Aorta (tissue), 5 donors: ENCODE measurements around the gene DAAM2. TPM values are rescaled to one million over a fixed set of nuclear protein-coding genes. Genes with fewer than 3 reads are reported as not detected.
A peak's percentile ranks its signal among the peaks of the same experiment; 100 is the strongest.

Source experiments
- ATAC-seq: fragments of 200-7000 bp; cut with Tn5 transposase; one replicate; pipeline ENCODE4 v1.9.1; 2022; ENCODE audit warnings: moderate library complexity; ENCODE audit not compliant: low FRiP score
- DNase-seq, 2 donors: peaks; one replicate each; pipeline ENCODE4 v3.0.0-alpha.2; 2020
- H3K27ac ChIP-seq, 2 donors: one replicate each; pipeline ENCODE4 v1.5.1; 2013; ENCODE audit warnings: low read length in 2 of 2, mild to moderate bottlenecking in 2 of 2, moderate library complexity in 2 of 2, control low read depth in 1 of 2, inconsistent platforms in 1 of 2, low read depth in 1 of 2
- H3K27me3 ChIP-seq, 2 donors: one replicate each; pipeline ENCODE4 v1.6.1; 2013; ENCODE audit warnings: control low read depth in 1 of 2, low read length in 1 of 2, mild to moderate bottlenecking in 1 of 2, moderate library complexity in 1 of 2; ENCODE audit not compliant: insufficient read depth in 2 of 2, control insufficient read depth in 1 of 2
- H3K36me3 ChIP-seq, 2 donors: one replicate each; pipeline ENCODE4 v1.6.1; 2013; ENCODE audit warnings: control low read depth in 1 of 2, low read length in 1 of 2, mild to moderate bottlenecking in 1 of 2; ENCODE audit not compliant: insufficient read depth in 2 of 2, control insufficient read depth in 1 of 2
- H3K4me1 ChIP-seq, 2 donors: one replicate each; pipeline ENCODE4 v1.6.1; 2013; ENCODE audit warnings: low read length in 2 of 2, control low read depth in 1 of 2, mild to moderate bottlenecking in 1 of 2, moderate library complexity in 1 of 2; ENCODE audit not compliant: insufficient read depth in 2 of 2, control insufficient read depth in 1 of 2
- H3K4me3 ChIP-seq, 2 donors: one replicate each; pipeline ENCODE4 v1.5.1; 2013; ENCODE audit warnings: low read length in 2 of 2, control low read depth in 1 of 2, mild to moderate bottlenecking in 1 of 2
- H3K9me3 ChIP-seq: one replicate; pipeline ENCODE4 v1.6.1; 2013; ENCODE audit warnings: mild to moderate bottlenecking, low read length; ENCODE audit not compliant: control insufficient read depth
- WGBS, 2 donors: extraction: QIAGEN DNeasy Blood & Tissue Kit; methylation state at CpG; one replicate each; pipeline ENCODE4 v1.1.7; 2013; 5-methylcytosine and 5-hydroxymethylcytosine counted together
- intact Hi-C, 2 donors: fragments of 100-400 bp; cut with DNase I; formaldehyde crosslinking; loops; one replicate each; pipeline versions ENCODE4 v1.14.2 to v1.15.0; 2022
- polyA plus RNA-seq, 2 donors: library from polyadenylated mRNA; stranded (reverse); fragments of 200-250 nt; gene quantifications; one replicate each; pipeline ENCODE4 v1.2.3, GENCODE V29; 2013
- total RNA-seq, 2 donors: library from RNA; stranded (reverse); fragmentation: NEBNext Ultra II Directional; extraction: Animal tissue kit (Norgen Biotek cat#: 25700); gene quantifications; one replicate each; pipeline ENCODE4 v1.2.1, GENCODE V29; 2021
- donor health status: healthy with polysubstance abuse.
- donor health status: Bipolar disorder and iron deficiency.
- donor health status: DM: no; HTN: no; CAD: no.
- donor health status: DM: no; HTN: no; CAD: no.
- donor health status: DM: yes; HTN: yes; CAD: no.

The DAAM2 gene
- total and polyA plus RNA-seq, 4 donors, result 27.3 to 62.1 (median 45.9) TPM

DNA sequence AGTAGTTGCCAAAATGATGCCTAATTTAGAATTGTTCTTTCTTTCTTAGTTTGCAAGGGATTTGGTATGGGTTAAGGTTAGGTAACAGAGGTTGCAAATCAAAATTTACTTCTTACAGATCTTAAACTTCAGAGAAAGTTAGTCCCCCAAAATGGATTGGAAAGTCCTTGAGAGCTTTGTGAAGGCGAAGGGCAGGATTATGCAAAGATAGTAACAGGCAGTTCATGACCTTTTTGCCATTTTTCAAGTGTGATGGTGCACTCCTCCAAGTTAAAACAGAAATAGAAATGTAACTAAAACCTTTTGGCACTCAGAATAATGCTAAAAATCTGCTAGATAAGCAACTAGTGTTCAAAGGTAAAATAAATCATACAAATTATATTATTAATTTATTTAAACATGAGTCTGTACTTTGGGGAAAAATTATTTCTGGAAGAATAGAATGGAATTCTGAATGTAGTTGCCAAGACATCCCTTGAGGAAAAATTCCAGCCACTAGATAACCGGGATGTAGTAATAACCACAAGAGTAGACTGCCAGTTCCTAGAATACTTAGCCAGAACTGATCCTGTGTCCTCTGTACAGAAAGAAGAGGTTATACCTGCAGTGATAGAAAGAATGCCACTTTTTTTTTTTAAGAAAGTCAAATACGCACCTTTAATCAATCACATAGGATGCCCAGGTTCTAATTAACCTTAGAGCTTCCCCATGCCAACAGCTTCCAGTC, 31.8 kb upstream of the DAAM2 start:
- Histone ChIP-seq H3K27ac (no peak overlapping the region), H3K9me3 (no peaks in the 10 kb centered on the region), H3K36me3 (no peaks in the 10 kb centered on the region), H3K4me1 (peaks cover 0 to 4% of the 10 kb centered on the region in 2 donors), H3K4me3 (no peak overlapping the region), H3K27me3 (no peaks in the 10 kb centered on the region)
- intact Hi-C loops, result no loop called here
- ATAC-seq, result peak; percentile 74
- 13 to 15% methylated on average over 3 of the region's 3 CpGs for WGBS, 2 donors
- no peak for DNase-seq

GRCh38 chr6:39765508-39766065, 26.6 kb upstream of the DAAM2 start:
- ATAC-seq, result no peak
- Histone ChIP-seq H3K27me3 (no peaks in the 10 kb centered on the region), H3K4me1 (no peaks in the 10 kb centered on the region), H3K9me3 (no peaks in the 10 kb centered on the region), H3K4me3 (no peak overlapping the region), H3K36me3 (no peaks in the 10 kb centered on the region), H3K27ac (no peak overlapping the region)
- no peak for DNase-seq
- intact Hi-C loops, result no loop called here
- WGBS, 2 donors, result 88 to 90% methylated on average over 3 of the region's 3 CpGs

DNA sequence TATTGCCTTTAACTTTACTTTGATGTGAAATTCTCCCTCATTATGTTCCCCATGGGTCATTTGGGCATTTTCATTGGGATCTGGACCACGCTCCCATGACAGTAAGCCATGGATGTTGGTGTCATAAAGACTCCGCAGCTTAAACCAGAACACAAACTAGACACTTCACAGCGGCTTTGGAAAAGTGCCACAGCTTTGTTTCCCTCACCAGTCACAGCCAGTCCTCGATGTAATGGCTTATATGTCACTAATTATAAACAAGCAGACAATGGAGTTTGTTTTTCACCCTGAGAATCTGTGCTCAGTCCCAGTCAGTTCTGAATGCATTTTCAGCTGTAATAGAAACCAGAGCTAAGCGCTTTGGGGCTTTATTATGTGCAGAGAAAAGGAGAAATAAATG, 23.2 kb upstream of the DAAM2 start:
- Histone ChIP-seq H3K27ac (no peak overlapping the region), H3K36me3 (no peaks in the 10 kb centered on the region), H3K4me3 (no peak overlapping the region), H3K4me1 (peaks cover 2 to 6% of the 10 kb centered on the region in 2 donors), H3K9me3 (no peaks in the 10 kb centered on the region), H3K27me3 (no peaks in the 10 kb centered on the region)
- DNase-seq (no peak), ATAC-seq (no peak)
- 76 to 87% methylated on average over 5 of the region's 5 CpGs for WGBS, 2 donors
- intact Hi-C loops, result no loop called here

DNA sequence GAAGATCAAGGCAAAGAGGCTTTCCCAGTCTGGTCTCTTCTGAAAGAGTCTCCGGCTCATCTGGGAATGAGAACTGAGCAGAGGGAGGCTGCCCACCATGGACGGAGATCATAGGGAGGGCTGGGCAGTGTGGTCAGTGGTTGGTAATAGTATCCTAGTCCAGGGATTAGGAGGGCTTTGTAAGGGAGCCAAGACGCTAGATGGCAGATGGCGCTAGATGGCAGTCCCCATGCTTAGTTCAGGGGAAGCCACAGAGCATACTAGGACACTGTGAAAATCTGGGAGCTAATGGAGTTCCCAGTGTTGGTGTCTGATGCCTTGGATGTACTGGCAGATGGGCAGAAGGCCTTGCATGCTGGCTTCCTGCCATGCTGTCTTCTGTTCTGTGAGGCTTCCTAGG, 21.7 kb upstream of the DAAM2 start:
- Histone ChIP-seq H3K9me3 (no peaks in the 10 kb centered on the region), H3K4me3 (no peak overlapping the region), H3K27ac (no peak overlapping the region), H3K4me1 (peaks cover 2 to 6% of the 10 kb centered on the region in 2 donors), H3K27me3 (no peaks in the 10 kb centered on the region), H3K36me3 (no peaks in the 10 kb centered on the region)
- 92 to 95% methylated on average over 4 of the region's 4 CpGs for WGBS, 2 donors
- no peak for DNase-seq
- no peak for ATAC-seq
- intact Hi-C loops, result no loop called here

DNA sequence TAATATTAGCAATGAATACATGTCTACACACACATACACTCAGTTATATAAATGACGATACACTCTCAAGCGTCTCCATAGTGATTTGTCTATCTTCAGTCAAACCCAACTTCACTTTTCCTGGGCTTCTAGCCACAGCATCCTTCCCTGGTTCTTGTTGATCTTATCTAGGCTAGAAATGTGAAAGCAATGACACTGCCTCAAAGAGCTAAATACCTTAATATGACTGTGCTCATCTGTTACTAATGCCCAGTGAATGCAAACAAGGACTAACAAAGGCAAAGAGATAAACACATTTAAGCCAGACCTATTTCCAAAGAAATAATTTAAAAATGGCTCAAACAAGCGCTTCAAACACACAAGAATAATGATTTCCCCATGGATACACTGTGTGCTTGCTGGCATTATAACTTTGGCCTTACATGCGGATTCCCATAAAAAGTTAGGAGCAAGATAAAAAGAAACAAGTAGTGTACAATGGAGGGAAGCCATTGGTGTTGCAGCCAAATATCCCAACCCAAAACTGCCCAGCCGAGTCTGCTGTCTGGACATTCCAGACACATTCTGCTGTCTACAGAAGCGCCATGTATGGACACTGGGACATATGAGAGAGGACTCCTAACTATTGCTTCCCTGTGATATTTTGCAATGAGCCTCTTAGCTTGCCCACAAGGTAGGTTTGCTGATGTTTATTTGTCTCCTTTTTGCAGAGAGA, 19.5 kb upstream of the DAAM2 start:
- peak overlapping the region in 1 of 2 donors; percentile 68 for H3K27ac ChIP-seq
- 5 to 7% methylated on average over 6 of the region's 6 CpGs for WGBS, 2 donors
- H3K36me3 ChIP-seq, result no peaks in the 10 kb centered on the region
- peaks cover 3 to 6% of the 10 kb centered on the region in 2 donors for H3K4me1 ChIP-seq
- intact Hi-C loops, result no loop called here
- ATAC-seq, result peak; percentile 73
- no peaks in the 10 kb centered on the region for H3K27me3 ChIP-seq
- no peaks in the 10 kb centered on the region for H3K9me3 ChIP-seq
- no peak for DNase-seq
- no peak overlapping the region for H3K4me3 ChIP-seq

GRCh38 chr6:39773782-39774181, 18.4 kb upstream of the DAAM2 start:
- ATAC-seq, result no peak
- intact Hi-C loops, result no loop called here
- Histone ChIP-seq H3K27ac (peak overlapping the region in 1 of 2 donors; percentile 2), H3K4me1 (peaks cover 4 to 6% of the 10 kb centered on the region in 2 donors), H3K9me3 (no peaks in the 10 kb centered on the region), H3K27me3 (no peaks in the 10 kb centered on the region), H3K36me3 (no peaks in the 10 kb centered on the region), H3K4me3 (no peak overlapping the region)
- WGBS, 2 donors, result 18% methylated on average over 2 of the region's 2 CpGs
- no peak for DNase-seq

- no peaks in the 10 kb centered on the region for H3K9me3 ChIP-seq
- no peaks in the 10 kb centered on the region for H3K27me3 ChIP-seq
- no peak overlapping the region for H3K27ac ChIP-seq
- no peaks in the 10 kb centered on the region for H3K36me3 ChIP-seq
- DNase-seq, result no peak
- intact Hi-C loops, result no loop called here
- no peak overlapping the region for H3K4me3 ChIP-seq
- ATAC-seq, result no peak
- WGBS, 2 donors, result 91% methylated on average over 2 of the region's 2 CpGs
- H3K4me1 ChIP-seq, result peaks cover 4 to 6% of the 10 kb centered on the region in 2 donors
These were observed 15.6 kb upstream of the DAAM2 start for GRCh38 chr6:39776581-39776980.

DNA sequence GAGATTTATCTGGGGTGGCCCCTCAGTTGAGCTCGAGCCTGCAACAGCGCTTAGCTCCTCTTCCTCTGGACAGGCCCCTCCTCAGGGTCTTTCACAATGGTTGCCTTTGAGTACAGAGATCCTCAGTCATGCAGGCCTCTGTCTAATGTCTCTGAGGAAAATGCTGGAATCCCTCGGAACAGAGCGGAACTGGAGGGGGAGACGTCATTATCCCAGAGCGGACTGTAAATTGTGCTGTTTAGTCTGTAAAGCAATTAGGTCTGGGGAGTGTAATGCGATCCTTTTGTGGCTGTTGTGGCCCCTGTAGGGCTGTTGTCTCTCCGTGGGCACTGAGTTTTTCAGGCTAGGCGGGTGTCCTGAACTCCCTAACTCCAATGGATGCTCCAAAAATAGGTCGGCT, 15.0 kb upstream of the DAAM2 start:
- ATAC-seq (no peak), DNase-seq (no peak)
- H3K4me3 ChIP-seq, result no peak overlapping the region
- H3K27me3 ChIP-seq, result no peaks in the 10 kb centered on the region
- H3K27ac ChIP-seq, result peak overlapping the region in 1 of 2 donors; percentile 48
- WGBS, 2 donors, result 60 to 68% methylated on average over 10 of the region's 10 CpGs
- intact Hi-C loops, result no loop called here
- peaks cover 4 to 6% of the 10 kb centered on the region in 2 donors for H3K4me1 ChIP-seq
- H3K36me3 ChIP-seq, result no peaks in the 10 kb centered on the region
- no peaks in the 10 kb centered on the region for H3K9me3 ChIP-seq
